Measurements from ENCODE around the gene DNAH9. TPM values are rescaled to one million over a fixed set of nuclear protein-coding genes. Genes with fewer than 3 reads are reported as not detected.

DNAH9 gene
- total RNA-seq, 1 donor from 2014 or later: 0.08 TPM

DNA sequence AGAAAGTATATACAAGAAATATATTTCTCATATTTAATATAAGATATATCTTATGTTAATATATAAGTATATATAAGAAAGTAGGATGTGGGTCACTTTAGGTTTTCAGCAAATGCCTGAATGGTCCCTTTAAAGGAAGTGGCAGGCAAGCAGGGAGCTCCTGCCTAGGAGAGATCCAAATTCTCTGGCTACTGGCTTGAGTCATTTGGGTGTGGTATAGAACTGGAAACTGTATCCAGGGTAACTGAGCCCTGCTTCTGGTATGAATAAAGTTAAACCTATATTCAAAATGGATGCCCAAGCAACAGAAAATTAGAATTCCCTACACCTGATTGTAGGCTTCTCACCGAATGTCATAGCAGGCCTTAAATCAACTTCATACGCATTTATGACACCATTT, 254.6 kb downstream of the DNAH9 start:
- no peaks in the 10 kb centered on the region for H3K27me3 ChIP-seq (ENCODE audit: control insufficient read depth, insufficient read depth, low read length)
- no peak for DNase-seq (ENCODE audit: low read depth)
- no peak overlapping the region for H3K4me3 ChIP-seq (ENCODE audit: low read depth, low read length)
- no peaks in the 10 kb centered on the region for H3K36me3 ChIP-seq (ENCODE audit: control insufficient read depth, insufficient read depth, low read length)
- TF ChIP-seq, protein P1, sequence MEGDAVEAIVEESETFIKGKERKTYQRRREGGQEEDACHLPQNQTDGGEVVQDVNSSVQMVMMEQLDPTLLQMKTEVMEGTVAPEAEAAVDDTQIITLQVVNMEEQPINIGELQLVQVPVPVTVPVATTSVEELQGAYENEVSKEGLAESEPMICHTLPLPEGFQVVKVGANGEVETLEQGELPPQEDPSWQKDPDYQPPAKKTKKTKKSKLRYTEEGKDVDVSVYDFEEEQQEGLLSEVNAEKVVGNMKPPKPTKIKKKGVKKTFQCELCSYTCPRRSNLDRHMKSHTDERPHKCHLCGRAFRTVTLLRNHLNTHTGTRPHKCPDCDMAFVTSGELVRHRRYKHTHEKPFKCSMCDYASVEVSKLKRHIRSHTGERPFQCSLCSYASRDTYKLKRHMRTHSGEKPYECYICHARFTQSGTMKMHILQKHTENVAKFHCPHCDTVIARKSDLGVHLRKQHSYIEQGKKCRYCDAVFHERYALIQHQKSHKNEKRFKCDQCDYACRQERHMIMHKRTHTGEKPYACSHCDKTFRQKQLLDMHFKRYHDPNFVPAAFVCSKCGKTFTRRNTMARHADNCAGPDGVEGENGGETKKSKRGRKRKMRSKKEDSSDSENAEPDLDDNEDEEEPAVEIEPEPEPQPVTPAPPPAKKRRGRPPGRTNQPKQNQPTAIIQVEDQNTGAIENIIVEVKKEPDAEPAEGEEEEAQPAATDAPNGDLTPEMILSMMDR (IDR thresholded peaks at IDR 0.05; ENCODE audit: insufficient read depth, low read length, poor library complexity, severe bottlenecking): no peak

DNA sequence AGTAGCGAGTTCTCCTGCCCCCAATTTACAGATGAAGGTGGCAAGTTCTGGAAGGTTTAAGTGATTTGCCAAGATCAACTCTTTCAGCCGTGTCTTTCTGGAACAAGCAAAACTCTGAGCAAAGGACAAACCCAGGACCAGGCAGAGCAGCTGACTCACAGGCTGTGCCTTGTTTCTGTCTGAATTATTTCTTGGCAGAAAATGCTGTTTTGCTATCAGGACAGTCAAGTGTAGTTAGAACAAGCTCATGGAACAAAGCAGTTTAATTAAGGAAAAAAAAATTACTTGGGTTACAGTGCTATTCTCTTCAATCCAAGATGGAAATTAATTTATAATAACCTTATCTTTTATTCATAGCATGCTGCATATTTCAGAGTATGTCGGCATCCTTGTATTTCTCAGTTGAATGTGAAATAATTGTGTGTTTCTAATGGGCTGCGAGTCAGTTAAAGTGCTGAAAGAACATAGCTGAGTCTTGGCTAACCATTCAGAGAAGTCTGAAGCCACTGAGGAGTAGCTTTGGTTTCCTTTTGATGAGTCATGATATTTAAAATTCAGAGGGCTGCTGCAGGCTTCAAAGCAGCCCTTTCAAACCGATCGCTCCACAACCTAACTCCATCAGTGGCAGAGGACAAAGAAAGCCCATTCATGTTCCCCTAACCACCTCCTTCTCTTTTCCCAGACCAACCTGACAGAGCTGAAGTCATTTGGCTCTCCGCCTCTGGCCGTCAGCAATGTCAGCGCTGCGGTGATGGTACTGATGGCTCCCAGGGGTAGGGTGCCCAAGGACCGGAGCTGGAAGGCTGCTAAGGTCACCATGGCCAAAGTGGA, 255.3 kb downstream of the DNAH9 start:
- H3K27me3 ChIP-seq (ENCODE audit: control insufficient read depth, insufficient read depth, low read length): no peaks in the 10 kb centered on the region
- no peak overlapping the region for H3K4me3 ChIP-seq (ENCODE audit: low read depth, low read length)
- H3K36me3 ChIP-seq (ENCODE audit: control insufficient read depth, insufficient read depth, low read length): no peaks in the 10 kb centered on the region
- TF ChIP-seq, protein P1 (IDR thresholded peaks at IDR 0.05; ENCODE audit: insufficient read depth, low read length, poor library complexity, severe bottlenecking): no peak
- DNase-seq (ENCODE audit: low read depth): no peak

DNA sequence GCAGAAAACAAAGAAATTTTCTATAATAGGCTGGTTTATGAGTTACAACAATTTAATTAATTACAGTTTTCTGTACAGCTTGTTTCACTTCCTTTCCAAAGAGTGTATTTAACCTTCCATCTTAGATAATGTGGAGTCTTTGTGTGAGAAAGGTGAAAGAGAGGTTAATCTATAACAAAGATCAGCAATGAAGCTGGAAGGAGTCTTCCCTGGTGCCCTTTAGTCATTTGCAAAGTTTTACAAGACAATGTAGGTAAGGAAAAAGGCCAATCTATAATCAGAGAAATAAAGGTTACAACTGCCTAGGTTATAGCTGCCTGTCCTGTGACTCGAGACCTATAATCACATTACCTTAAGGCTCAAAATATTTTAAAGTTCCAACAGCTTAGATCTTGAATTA, 257.0 kb downstream of the DNAH9 start:
- no peaks in the 10 kb centered on the region for H3K27me3 ChIP-seq (ENCODE audit: control insufficient read depth, insufficient read depth, low read length)
- DNase-seq (ENCODE audit: low read depth): no peak
- TF ChIP-seq, protein P1 (IDR thresholded peaks at IDR 0.05; ENCODE audit: insufficient read depth, low read length, poor library complexity, severe bottlenecking): no peak
- H3K36me3 ChIP-seq (ENCODE audit: control insufficient read depth, insufficient read depth, low read length): no peaks in the 10 kb centered on the region
- H3K4me3 ChIP-seq (ENCODE audit: low read depth, low read length): no peak overlapping the region

DNA sequence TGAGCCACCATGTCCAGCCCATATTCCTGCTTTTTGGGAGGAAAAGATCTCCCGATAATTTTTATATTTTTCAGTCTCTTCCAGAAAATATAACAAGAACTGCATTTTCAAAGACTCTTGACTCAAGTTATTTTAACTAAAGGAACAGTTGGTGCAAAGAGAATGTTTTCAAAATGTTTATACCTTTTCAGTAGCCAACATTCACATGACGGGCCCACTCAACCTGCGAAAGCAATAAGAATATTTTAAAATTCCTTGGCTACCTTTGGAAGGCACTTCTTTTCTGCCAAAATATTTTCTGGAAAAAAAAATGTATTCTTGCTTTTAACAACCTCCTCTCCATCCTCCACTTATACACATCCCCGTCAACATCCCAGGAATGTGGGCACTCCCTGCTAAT, 258.7 kb downstream of the DNAH9 start:
- no peaks in the 10 kb centered on the region for H3K27me3 ChIP-seq (ENCODE audit: control insufficient read depth, insufficient read depth, low read length)
- TF ChIP-seq, protein P1 (IDR thresholded peaks at IDR 0.05; ENCODE audit: insufficient read depth, low read length, poor library complexity, severe bottlenecking): no peak
- no peak overlapping the region for H3K4me3 ChIP-seq (ENCODE audit: low read depth, low read length)

DNA sequence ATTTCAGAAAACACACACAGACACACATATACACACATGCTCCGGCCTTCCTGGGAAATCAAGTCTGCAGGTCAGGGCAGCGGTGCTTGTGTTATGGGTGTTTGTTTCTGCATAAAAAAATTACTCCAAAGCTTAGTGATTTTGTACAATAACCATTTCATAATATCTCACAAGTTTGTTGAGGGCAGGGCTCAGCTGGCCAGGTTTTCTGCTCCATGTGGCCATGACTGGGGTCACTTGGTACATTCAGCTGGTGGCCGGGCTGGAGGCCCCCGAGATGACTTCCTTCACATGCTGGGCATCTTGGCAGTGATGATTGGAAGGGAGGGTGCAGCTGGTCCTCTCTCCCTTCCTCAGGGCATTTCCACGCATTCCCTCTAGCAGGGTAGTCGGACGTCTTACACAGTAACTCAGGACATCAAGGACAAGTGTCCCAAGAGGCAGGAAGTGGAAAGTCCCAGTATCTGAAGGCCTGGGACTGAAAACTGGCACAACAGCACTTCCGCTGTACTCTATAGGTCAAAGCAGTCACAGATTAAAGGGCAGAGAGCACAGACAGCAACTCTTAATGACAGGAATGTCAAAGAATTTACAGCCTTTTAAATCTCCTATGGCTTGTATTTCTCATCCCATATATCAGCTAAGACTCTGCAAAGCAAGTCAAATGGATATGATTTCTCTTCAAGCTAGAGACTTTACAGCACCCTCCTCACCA, 271.6 kb downstream of the DNAH9 start:
- TF ChIP-seq, protein P1 (IDR thresholded peaks at IDR 0.05; ENCODE audit: insufficient read depth, low read length, poor library complexity, severe bottlenecking): no peak
- no peaks in the 10 kb centered on the region for H3K36me3 ChIP-seq (ENCODE audit: control insufficient read depth, insufficient read depth, low read length)
- DNase-seq (ENCODE audit: low read depth): no peak
- H3K27me3 ChIP-seq (ENCODE audit: control insufficient read depth, insufficient read depth, low read length): no peaks in the 10 kb centered on the region
- no peak overlapping the region for H3K4me3 ChIP-seq (ENCODE audit: low read depth, low read length)

More for the DNA sequence above, 258.7 kb downstream of the DNAH9 start:
- no peak for DNase-seq (ENCODE audit: low read depth)
- no peaks in the 10 kb centered on the region for H3K36me3 ChIP-seq (ENCODE audit: control insufficient read depth, insufficient read depth, low read length)
